ENCODE results near the gene DRAM1.

- no peak for TF ChIP-seq CTCF (tag by site-specific recombination; IDR thresholded peaks at IDR 0.05)
- TF ChIP-seq ZNF138 (tag by site-specific recombination; IDR thresholded peaks at IDR 0.05; ENCODE audit: borderline replicate concordance), result no peak
- no peak for TF ChIP-seq ZNF670 (tag by site-specific recombination; IDR thresholded peaks at IDR 0.05; ENCODE audit: low read depth)
- no peak for TF ChIP-seq PRDM1 (tag by site-specific recombination; IDR thresholded peaks at IDR 0.05)
- no peak for TF ChIP-seq ZNF544 (tag by site-specific recombination; IDR thresholded peaks at IDR 0.05)
- TF ChIP-seq ZNF654 (tag by site-specific recombination; IDR thresholded peaks at IDR 0.05; ENCODE audit: low read depth), result no peak
- no peak for TF ChIP-seq BCL6B (tag by site-specific recombination; IDR thresholded peaks at IDR 0.05)
- no peak for TF ChIP-seq ZNF510 (tag by site-specific recombination; IDR thresholded peaks at IDR 0.05; ENCODE audit: insufficient replicate concordance)
Measured at GRCh38 chr12:101878243-101878821, 952 bp downstream of the DRAM1 start.

Data from HEK293 (cell line).